Gastrocnemius medialis (tissue), 4 donors: ENCODE results near the gene PATJ. TPM values are rescaled to one million over a fixed set of nuclear protein-coding genes. Genes with fewer than 3 reads are reported as not detected.
A peak's percentile ranks its signal among the peaks of the same experiment; 100 is the strongest.

Experiments
- ATAC-seq, 2 donors: fragments of 150-250 bp; one replicate each; pipeline ENCODE4 v1.9.1; 2016
- DNase-seq, 2 donors: peaks; one replicate each; pipeline ENCODE4 v3.0.0-alpha.2; 2019
- H3K27ac ChIP-seq, 4 donors: fragments of 200-600 bp; sonication (generic); 1 replicate in 1 of 4; 2 replicates in 3 of 4; pipeline ENCODE4 v1.5.1; 2016 to 2018; ENCODE audit warnings: mild to moderate bottlenecking in 2 of 4, moderate library complexity in 1 of 4
- H3K27me3 ChIP-seq, 3 donors: fragments of 200-600 bp; sonication (generic) in 2 of 3; 1 replicate in 1 of 3; 2 replicates in 2 of 3; pipeline versions ENCODE4 v1.5.1 to v1.6.0; 2016 to 2019; ENCODE audit warnings: mild to moderate bottlenecking in 1 of 3, moderate library complexity in 1 of 3
- H3K36me3 ChIP-seq, 2 donors: fragments of 200-600 bp; sonication (generic) in 1 of 2; one replicate each; pipeline ENCODE4 v1.5.1; 2017 to 2018
- H3K4me1 ChIP-seq, 2 donors: fragments of 200-600 bp; sonication (generic) in 1 of 2; one replicate each; pipeline ENCODE4 v1.5.1; 2016 to 2017; ENCODE audit warnings: mild to moderate bottlenecking in 2 of 2
- H3K4me3 ChIP-seq, 4 donors: fragments of 200-600 bp; sonication (generic) in 3 of 4; 1 replicate in 1 of 4; 2 replicates in 3 of 4; pipeline ENCODE4 v1.5.1; 2016 to 2019; ENCODE audit warnings: mild to moderate bottlenecking in 2 of 4
- H3K9me3 ChIP-seq, 3 donors: fragments of 200-600 bp; sonication (generic) in 2 of 3; 1 replicate in 1 of 3; 2 replicates in 2 of 3; pipeline ENCODE4 v1.5.1; 2016 to 2019
- CTCF ChIP-seq, 5 experiments: fragments of 450-650 bp in 3 of 5; fragments of 200-600 bp in 2 of 5; sonication (generic) in 2 of 5; IDR thresholded peaks in 4 of 5; conservative IDR thresholded peaks in 1 of 5; 1 replicate in 4 of 5; 2 replicates in 1 of 5; pipeline ENCODE4 v1.5.1; 2016 to 2019; ENCODE audit warnings: antibody characterized with exemption in 5 of 5, mild to moderate bottlenecking in 3 of 5, moderate library complexity in 3 of 5
- POLR2A ChIP-seq, 2 donors: fragments of 450-650 bp; IDR thresholded peaks; one replicate each; pipeline ENCODE4 v1.6.1; 2017; ENCODE audit warnings: antibody characterized with exemption in 2 of 2, mild to moderate bottlenecking in 2 of 2, moderate library complexity in 2 of 2
- in situ Hi-C, 4 donors: fragments of 200-750 bp; cut with MboI; loops; one replicate each; pipeline versions ENCODE4 v1.15.0 to v1.8.0; 2017; ENCODE audit warnings: low sequenced_read_pairs in 4 of 4
- intact Hi-C: fragments of 100-400 bp; cut with DNase I; formaldehyde crosslinking; loops from one replicate; pipeline ENCODE4 v1.15.1; 2023; ENCODE audit warnings: low total_unique reads
- total RNA-seq, 4 donors: library from RNA; depleted of rRNA; stranded (reverse); fragments of >200 nt; gene quantifications; one replicate each; pipeline versions ENCODE4 v1.1.0 to v1.2.3, GENCODE V29; 2016

PATJ gene
- total RNA-seq, 4 donors from 2014 or later = 19.3 to 44.8 (median 26.0) TPM

- Histone ChIP-seq H3K27me3 (no peaks in the 10 kb centered on the region), H3K9me3 (no peaks in the 10 kb centered on the region), H3K27ac (peak overlapping the region in 1 of 4 donors; percentile 66), H3K4me3 (no peak overlapping the region), H3K4me1 (peaks cover 20 to 26% of the 10 kb centered on the region in 2 donors), H3K36me3 (no peaks in the 10 kb centered on the region)
- ATAC-seq (no peak), DNase-seq (no peak)
- in situ Hi-C loops (no loop called here), intact Hi-C loops (loop anchor here (5.0 kb wide), 1 partner anchor 119 kb away; no protein-coding TSS in a partner anchor)
- TF ChIP-seq CTCF (IDR thresholded peaks at IDR 0.05 in 4 of 5, conservative IDR thresholded peaks at IDR 0.05 in 1 of 5) (no peak), POLR2A (IDR thresholded peaks at IDR 0.05) (no peak)
These were observed 211.5 kb downstream of the PATJ start for GRCh38 chr1:61953790-61954150.

GRCh38 chr1:61955261-61955660 is 213.0 kb downstream of the PATJ start:
- no peak overlapping the region for H3K27ac ChIP-seq

GRCh38 chr1:61956016-61956645 is 213.9 kb downstream of the PATJ start:
- H3K27ac ChIP-seq = no peak overlapping the region
- TF ChIP-seq CTCF (IDR thresholded peaks at IDR 0.05 in 4 of 5, conservative IDR thresholded peaks at IDR 0.05 in 1 of 5) (no peak), POLR2A (IDR thresholded peaks at IDR 0.05) (no peak)
- DNase-seq = no peak
- no peaks in the 10 kb centered on the region for H3K27me3 ChIP-seq
- no peaks in the 10 kb centered on the region for H3K36me3 ChIP-seq
- in situ Hi-C loops (no loop called here), intact Hi-C loops (no loop called here)
- ATAC-seq = no peak
- no peaks in the 10 kb centered on the region for H3K9me3 ChIP-seq
- peaks cover 20 to 26% of the 10 kb centered on the region in 2 donors for H3K4me1 ChIP-seq
- no peak overlapping the region for H3K4me3 ChIP-seq

More at GRCh38 chr1:61955261-61955660, 213.0 kb downstream of the PATJ start:
- Histone ChIP-seq H3K36me3 (no peaks in the 10 kb centered on the region), H3K27me3 (no peaks in the 10 kb centered on the region), H3K9me3 (no peaks in the 10 kb centered on the region), H3K4me3 (no peak overlapping the region), H3K4me1 (peaks cover 20 to 26% of the 10 kb centered on the region in 2 donors)
- intact Hi-C loops (no loop called here), in situ Hi-C loops (no loop called here)
- ATAC-seq = no peak
- TF ChIP-seq POLR2A (IDR thresholded peaks at IDR 0.05) = no peak
- no peak for TF ChIP-seq CTCF (IDR thresholded peaks at IDR 0.05 in 4 of 5, conservative IDR thresholded peaks at IDR 0.05 in 1 of 5)
- no peak for DNase-seq

GRCh38 chr1:61956784-61957183 is 214.5 kb downstream of the PATJ start:
- H3K4me3 ChIP-seq = no peak overlapping the region
- ATAC-seq (no peak), DNase-seq (no peak)
- no peaks in the 10 kb centered on the region for H3K9me3 ChIP-seq
- in situ Hi-C loops = no loop called here
- H3K27me3 ChIP-seq = no peaks in the 10 kb centered on the region
- H3K4me1 ChIP-seq = peaks cover 20 to 22% of the 10 kb centered on the region in 2 donors
- no peak overlapping the region for H3K27ac ChIP-seq
- intact Hi-C loops = no loop called here
- no peak for TF ChIP-seq CTCF (IDR thresholded peaks at IDR 0.05 in 4 of 5, conservative IDR thresholded peaks at IDR 0.05 in 1 of 5)
- no peaks in the 10 kb centered on the region for H3K36me3 ChIP-seq

- no peak for TF ChIP-seq CTCF (IDR thresholded peaks at IDR 0.05 in 4 of 5, conservative IDR thresholded peaks at IDR 0.05 in 1 of 5)
- TF ChIP-seq POLR2A (IDR thresholded peaks at IDR 0.05) = no peak
- H3K36me3 ChIP-seq = no peaks in the 10 kb centered on the region
- intact Hi-C loops (no loop called here), in situ Hi-C loops (no loop called here)
- H3K9me3 ChIP-seq = no peaks in the 10 kb centered on the region
- H3K27me3 ChIP-seq = no peaks in the 10 kb centered on the region
- H3K4me1 ChIP-seq = peaks cover 0 to 4% of the 10 kb centered on the region in 2 donors
- DNase-seq (no peak), ATAC-seq (no peak)
- no peak overlapping the region for H3K27ac ChIP-seq
- H3K4me3 ChIP-seq = no peak overlapping the region
These were observed 218.7 kb downstream of the PATJ start for GRCh38 chr1:61961009-61961408.
